Gastrocnemius medialis (tissue), 4 donors: ENCODE results near the gene AKAP13. TPM values are rescaled to one million over a fixed set of nuclear protein-coding genes. Genes with fewer than 3 reads are reported as not detected.

Experiments
- ATAC-seq, 2 donors: fragments of 150-250 bp; one replicate each; pipeline ENCODE4 v1.9.1; 2016
- DNase-seq, 2 donors: peaks; one replicate each; pipeline ENCODE4 v3.0.0-alpha.2; 2019
- H3K27ac ChIP-seq, 4 donors: fragments of 200-600 bp; sonication (generic); 1 replicate in 1 of 4; 2 replicates in 3 of 4; pipeline ENCODE4 v1.5.1; 2016 to 2018; ENCODE audit warnings: mild to moderate bottlenecking in 2 of 4, moderate library complexity in 1 of 4
- H3K27me3 ChIP-seq, 3 donors: fragments of 200-600 bp; sonication (generic) in 2 of 3; 1 replicate in 1 of 3; 2 replicates in 2 of 3; pipeline versions ENCODE4 v1.5.1 to v1.6.0; 2016 to 2019; ENCODE audit warnings: mild to moderate bottlenecking in 1 of 3, moderate library complexity in 1 of 3
- H3K36me3 ChIP-seq, 2 donors: fragments of 200-600 bp; sonication (generic) in 1 of 2; one replicate each; pipeline ENCODE4 v1.5.1; 2017 to 2018
- H3K4me1 ChIP-seq, 2 donors: fragments of 200-600 bp; sonication (generic) in 1 of 2; one replicate each; pipeline ENCODE4 v1.5.1; 2016 to 2017; ENCODE audit warnings: mild to moderate bottlenecking in 2 of 2
- H3K4me3 ChIP-seq, 4 donors: fragments of 200-600 bp; sonication (generic) in 3 of 4; 1 replicate in 1 of 4; 2 replicates in 3 of 4; pipeline ENCODE4 v1.5.1; 2016 to 2019; ENCODE audit warnings: mild to moderate bottlenecking in 2 of 4
- H3K9me3 ChIP-seq, 3 donors: fragments of 200-600 bp; sonication (generic) in 2 of 3; 1 replicate in 1 of 3; 2 replicates in 2 of 3; pipeline ENCODE4 v1.5.1; 2016 to 2019
- CTCF ChIP-seq, 5 experiments: fragments of 450-650 bp in 3 of 5; fragments of 200-600 bp in 2 of 5; sonication (generic) in 2 of 5; IDR thresholded peaks in 4 of 5; conservative IDR thresholded peaks in 1 of 5; 1 replicate in 4 of 5; 2 replicates in 1 of 5; pipeline ENCODE4 v1.5.1; 2016 to 2019; ENCODE audit warnings: antibody characterized with exemption in 5 of 5, mild to moderate bottlenecking in 3 of 5, moderate library complexity in 3 of 5
- POLR2A ChIP-seq, 2 donors: fragments of 450-650 bp; IDR thresholded peaks; one replicate each; pipeline ENCODE4 v1.6.1; 2017; ENCODE audit warnings: antibody characterized with exemption in 2 of 2, mild to moderate bottlenecking in 2 of 2, moderate library complexity in 2 of 2
- in situ Hi-C, 4 donors: fragments of 200-750 bp; cut with MboI; loops; one replicate each; pipeline versions ENCODE4 v1.15.0 to v1.8.0; 2017; ENCODE audit warnings: low sequenced_read_pairs in 4 of 4
- intact Hi-C: fragments of 100-400 bp; cut with DNase I; formaldehyde crosslinking; loops from one replicate; pipeline ENCODE4 v1.15.1; 2023; ENCODE audit warnings: low total_unique reads
- total RNA-seq, 4 donors: library from RNA; depleted of rRNA; stranded (reverse); fragments of >200 nt; gene quantifications; one replicate each; pipeline versions ENCODE4 v1.1.0 to v1.2.3, GENCODE V29; 2016

Gene AKAP13
- total RNA-seq, 4 donors from 2014 or later: 127 to 481 (median 172) TPM

- H3K9me3 ChIP-seq: no peaks in the 10 kb centered on the region
- no peak overlapping the region for H3K4me3 ChIP-seq
- no peak for ATAC-seq
- no peak for TF ChIP-seq CTCF (IDR thresholded peaks at IDR 0.05 in 4 of 5, conservative IDR thresholded peaks at IDR 0.05 in 1 of 5)
- TF ChIP-seq POLR2A (IDR thresholded peaks at IDR 0.05): no peak
- no peaks in the 10 kb centered on the region for H3K27me3 ChIP-seq
- DNase-seq: no peak
- in situ Hi-C loops (no loop called here), intact Hi-C loops (loop anchor here (5.0 kb wide), 1 partner anchor 36 kb away; no protein-coding TSS in a partner anchor)
- peaks cover 0 to 9% of the 10 kb centered on the region in 2 donors for H3K36me3 ChIP-seq
- H3K4me1 ChIP-seq: peaks cover 47 to 49% of the 10 kb centered on the region in 2 donors
- H3K27ac ChIP-seq: no peak overlapping the region
Measured at GRCh38 chr15:85767785-85768529, 387.6 kb downstream of the AKAP13 start.

- Histone ChIP-seq H3K27ac (no peak overlapping the region), H3K9me3 (no peaks in the 10 kb centered on the region), H3K4me1 (peaks cover 47 to 48% of the 10 kb centered on the region in 2 donors), H3K36me3 (peaks cover 0 to 9% of the 10 kb centered on the region in 2 donors), H3K27me3 (no peaks in the 10 kb centered on the region), H3K4me3 (no peak overlapping the region)
- in situ Hi-C loops (no loop called here), intact Hi-C loops (loop anchor here (5.0 kb wide), 1 partner anchor 36 kb away; no protein-coding TSS in a partner anchor)
- ATAC-seq (no peak), DNase-seq (no peak)
- TF ChIP-seq CTCF (IDR thresholded peaks at IDR 0.05 in 4 of 5, conservative IDR thresholded peaks at IDR 0.05 in 1 of 5): no peak
- no peak for TF ChIP-seq POLR2A (IDR thresholded peaks at IDR 0.05)
Measured at GRCh38 chr15:85768595-85769168, 388.3 kb downstream of the AKAP13 start.

GRCh38 chr15:85769182-85769900, 388.9 kb downstream of the AKAP13 start:
- DNase-seq (no peak), ATAC-seq (no peak)
- Histone ChIP-seq H3K9me3 (no peaks in the 10 kb centered on the region), H3K36me3 (peaks cover 0 to 9% of the 10 kb centered on the region in 2 donors), H3K4me1 (peaks cover 42 to 43% of the 10 kb centered on the region in 2 donors), H3K27ac (no peak overlapping the region), H3K4me3 (no peak overlapping the region), H3K27me3 (no peaks in the 10 kb centered on the region)
- in situ Hi-C loops (no loop called here), intact Hi-C loops (loop anchor here (5.0 kb wide), 1 partner anchor 37 kb away; no protein-coding TSS in a partner anchor)
- TF ChIP-seq CTCF (IDR thresholded peaks at IDR 0.05 in 4 of 5, conservative IDR thresholded peaks at IDR 0.05 in 1 of 5) (no peak), POLR2A (IDR thresholded peaks at IDR 0.05) (no peak)

- peak overlapping the region in 2 of 4 donors; percentile 41 to 71 for H3K27ac ChIP-seq
- intact Hi-C loops (no loop called here), in situ Hi-C loops (no loop called here)
- H3K9me3 ChIP-seq: no peaks in the 10 kb centered on the region
- no peak overlapping the region for H3K4me3 ChIP-seq
- ATAC-seq: no peak
- no peak for DNase-seq
- no peaks in the 10 kb centered on the region for H3K27me3 ChIP-seq
- peaks cover 34 to 35% of the 10 kb centered on the region in 2 donors for H3K4me1 ChIP-seq
- peaks cover 0 to 9% of the 10 kb centered on the region in 2 donors for H3K36me3 ChIP-seq
- TF ChIP-seq CTCF (IDR thresholded peaks at IDR 0.05 in 4 of 5, conservative IDR thresholded peaks at IDR 0.05 in 1 of 5) (no peak), POLR2A (IDR thresholded peaks at IDR 0.05) (no peak)
Measured at GRCh38 chr15:85770096-85771041, 390.0 kb downstream of the AKAP13 start.
